ENCODE measurements around the gene INSIG2. TPM values are rescaled to one million over a fixed set of nuclear protein-coding genes. Genes with fewer than 3 reads are reported as not detected.
A peak's percentile ranks its signal among the peaks of the same experiment; 100 is the strongest.

The INSIG2 gene
- total RNA-seq, 1 experiment from 2014 or later, result 8.5 TPM

DNA sequence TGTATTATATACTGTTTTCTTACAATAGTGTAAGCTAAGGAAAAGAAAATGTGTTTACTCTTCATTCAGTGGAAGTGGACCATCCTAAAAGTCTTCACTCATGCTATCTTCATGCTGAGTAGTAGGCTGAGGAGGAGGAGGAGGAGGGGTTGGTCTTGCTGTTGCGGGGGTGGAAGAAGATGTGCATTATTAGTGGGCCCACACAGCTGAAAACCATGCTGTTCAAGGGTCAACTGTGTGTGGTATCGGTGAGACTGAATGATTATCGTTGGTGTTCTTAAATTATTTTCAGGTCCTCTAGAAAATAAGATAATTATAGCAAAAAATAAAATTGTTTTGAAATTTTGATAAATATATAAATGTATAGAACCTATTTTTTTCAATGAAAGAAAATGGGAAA lies 22.0 kb downstream of the INSIG2 start:
- Histone ChIP-seq H4K20me1 (ENCODE audit: low read length) (no peaks in the 10 kb centered on the region), H3K27ac (ENCODE audit: low read length) (no peak overlapping the region), H3K36me3 (ENCODE audit: low read depth, low read length) (peaks cover 33% of the 10 kb centered on the region), H3K4me1 (ENCODE audit: insufficient read depth, low read length) (peaks cover 33% of the 10 kb centered on the region), H3F3A (ENCODE audit: low read length, unreplicated experiment) (no peaks in the 10 kb centered on the region), H3K79me2 (ENCODE audit: low read length) (no peaks in the 10 kb centered on the region), H3K9me3 (ENCODE audit: low read length) (no peaks in the 10 kb centered on the region), H3K9ac (ENCODE audit: low read length) (no peak overlapping the region), H3K27me3 (ENCODE audit: low read length) (no peaks in the 10 kb centered on the region), H3K4me2 (ENCODE audit: low read length) (no peak overlapping the region), H2AFZ (ENCODE audit: low read length) (no peak overlapping the region), H3K4me3 (ENCODE audit: low read length) (no peak overlapping the region), H3K9me2 (replicated peaks; ENCODE audit: low read length) (no peaks in the 10 kb centered on the region)
- intact Hi-C loops (cut with micrococcal nuclease), result no loop called here
- ChIA-PET POLR2A (ENCODE audit: unreplicated experiment) (no interaction called here), CTCF (no interaction called here)
- no peak for TF ChIP-seq EZH2phosphoT487 (IDR thresholded peaks at IDR 0.05; ENCODE audit: borderline replicate concordance, low read length)
- no peak for TF ChIP-seq EZH2 (IDR thresholded peaks at IDR 0.05; ENCODE audit: low read length, unreplicated experiment)
- TF ChIP-seq, protein P1, sequence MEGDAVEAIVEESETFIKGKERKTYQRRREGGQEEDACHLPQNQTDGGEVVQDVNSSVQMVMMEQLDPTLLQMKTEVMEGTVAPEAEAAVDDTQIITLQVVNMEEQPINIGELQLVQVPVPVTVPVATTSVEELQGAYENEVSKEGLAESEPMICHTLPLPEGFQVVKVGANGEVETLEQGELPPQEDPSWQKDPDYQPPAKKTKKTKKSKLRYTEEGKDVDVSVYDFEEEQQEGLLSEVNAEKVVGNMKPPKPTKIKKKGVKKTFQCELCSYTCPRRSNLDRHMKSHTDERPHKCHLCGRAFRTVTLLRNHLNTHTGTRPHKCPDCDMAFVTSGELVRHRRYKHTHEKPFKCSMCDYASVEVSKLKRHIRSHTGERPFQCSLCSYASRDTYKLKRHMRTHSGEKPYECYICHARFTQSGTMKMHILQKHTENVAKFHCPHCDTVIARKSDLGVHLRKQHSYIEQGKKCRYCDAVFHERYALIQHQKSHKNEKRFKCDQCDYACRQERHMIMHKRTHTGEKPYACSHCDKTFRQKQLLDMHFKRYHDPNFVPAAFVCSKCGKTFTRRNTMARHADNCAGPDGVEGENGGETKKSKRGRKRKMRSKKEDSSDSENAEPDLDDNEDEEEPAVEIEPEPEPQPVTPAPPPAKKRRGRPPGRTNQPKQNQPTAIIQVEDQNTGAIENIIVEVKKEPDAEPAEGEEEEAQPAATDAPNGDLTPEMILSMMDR (conservative IDR thresholded peaks at IDR 0.05; ENCODE audit: low read depth, low read length), result no peak
- ATAC-seq (no peak), DNase-seq (no peak)
- BruUV-seq (replicated peaks), result no TSS peak

DNA sequence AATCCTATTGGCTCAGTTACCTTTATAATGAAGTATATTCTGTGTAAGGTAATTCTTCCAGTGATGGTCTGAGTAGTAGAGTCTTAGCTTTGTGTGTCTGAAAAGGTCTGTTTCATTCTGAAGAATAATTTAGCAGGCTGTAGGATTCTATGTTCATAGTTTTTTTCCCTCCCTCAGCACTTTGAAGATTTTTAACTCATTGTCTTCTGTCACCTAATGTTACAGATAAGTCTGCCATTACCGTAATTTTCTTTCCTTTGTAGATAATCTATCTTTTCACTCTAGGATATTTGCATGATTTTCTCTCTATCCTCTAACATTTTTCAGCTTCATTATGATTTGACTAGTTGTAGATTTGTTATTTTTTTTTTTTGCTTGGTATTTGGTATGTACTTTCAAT lies 22.7 kb downstream of the INSIG2 start:
- Histone ChIP-seq H3K4me2 (ENCODE audit: low read length) (no peak overlapping the region), H3K36me3 (ENCODE audit: low read depth, low read length) (peaks cover 28% of the 10 kb centered on the region), H3F3A (ENCODE audit: low read length, unreplicated experiment) (no peaks in the 10 kb centered on the region), H4K20me1 (ENCODE audit: low read length) (no peaks in the 10 kb centered on the region), H3K27me3 (ENCODE audit: low read length) (no peaks in the 10 kb centered on the region), H3K9ac (ENCODE audit: low read length) (no peak overlapping the region), H3K27ac (ENCODE audit: low read length) (no peak overlapping the region), H3K9me2 (replicated peaks; ENCODE audit: low read length) (no peaks in the 10 kb centered on the region), H2AFZ (ENCODE audit: low read length) (no peak overlapping the region), H3K4me3 (ENCODE audit: low read length) (no peak overlapping the region), H3K79me2 (ENCODE audit: low read length) (no peaks in the 10 kb centered on the region), H3K4me1 (ENCODE audit: insufficient read depth, low read length) (peaks cover 33% of the 10 kb centered on the region), H3K9me3 (ENCODE audit: low read length) (no peaks in the 10 kb centered on the region)
- CTCF ChIA-PET, result no interaction called here
- ATAC-seq, result no peak
- intact Hi-C loops (cut with micrococcal nuclease), result no loop called here
- POLR2A ChIA-PET (ENCODE audit: unreplicated experiment), result no interaction called here
- no peak for DNase-seq
- TF ChIP-seq, protein P1 (conservative IDR thresholded peaks at IDR 0.05; ENCODE audit: low read depth, low read length), result no peak
- no peak for TF ChIP-seq EZH2phosphoT487 (IDR thresholded peaks at IDR 0.05; ENCODE audit: borderline replicate concordance, low read length)
- no peak for TF ChIP-seq EZH2 (IDR thresholded peaks at IDR 0.05; ENCODE audit: low read length, unreplicated experiment)
- no TSS peak for BruUV-seq (replicated peaks)

DNA sequence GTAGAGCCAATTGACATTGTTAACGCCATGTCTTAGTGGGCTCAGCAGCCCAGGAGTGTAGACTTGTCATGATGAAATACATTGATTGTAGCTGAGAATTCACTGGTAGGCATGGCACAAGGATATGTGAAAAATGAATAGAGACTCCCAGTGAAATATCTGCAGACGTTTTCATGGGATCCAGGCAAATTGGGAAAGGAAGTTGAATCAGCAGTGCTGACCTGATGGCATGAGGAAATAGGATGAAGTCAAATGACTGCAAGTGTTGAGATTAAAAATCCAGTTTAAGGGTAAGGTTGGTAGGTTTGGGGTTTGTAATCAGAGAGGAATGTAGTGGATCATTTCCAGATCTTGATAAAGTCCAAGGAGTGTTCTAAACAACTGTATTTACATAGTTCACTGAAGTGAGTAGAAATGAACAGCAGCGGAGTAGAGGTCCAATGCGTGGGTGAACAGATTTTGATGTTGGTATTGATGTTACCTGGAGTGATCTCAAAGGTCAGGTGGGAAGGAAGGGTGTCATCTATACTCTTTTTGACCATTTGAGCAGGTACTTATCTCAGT lies 24.6 kb downstream of the INSIG2 start:
- H3K9me2 ChIP-seq (replicated peaks; ENCODE audit: low read length), result no peaks in the 10 kb centered on the region
- CTCF ChIA-PET, result no interaction called here
- BruUV-seq (replicated peaks), result no TSS peak
- H4K20me1 ChIP-seq (ENCODE audit: low read length), result no peaks in the 10 kb centered on the region
- H2AFZ ChIP-seq (ENCODE audit: low read length), result peak overlapping the region; percentile 26; the same call in 1 of the 2 replicates
- POLR2A ChIA-PET (ENCODE audit: unreplicated experiment), result interaction anchor here (0.6 kb wide), 1 partner anchor 25 kb away, joined by 4 read pairs; the partner anchor contains the start of gene INSIG2
- peak overlapping the region; percentile 98 for H3K27ac ChIP-seq (ENCODE audit: low read length)
- ATAC-seq (peak; percentile 96), DNase-seq (peak; percentile 99)
- intact Hi-C loops (cut with micrococcal nuclease), result loop anchor here (1.0 kb wide), 1 partner anchor 10 kb away; no protein-coding TSS in a partner anchor
- H3F3A ChIP-seq (ENCODE audit: low read length, unreplicated experiment), result no peaks in the 10 kb centered on the region
- H3K4me2 ChIP-seq (ENCODE audit: low read length), result peak overlapping the region; percentile 66
- H3K27me3 ChIP-seq (ENCODE audit: low read length), result no peaks in the 10 kb centered on the region
- no peaks in the 10 kb centered on the region for H3K79me2 ChIP-seq (ENCODE audit: low read length)
- peak overlapping the region; percentile 65 for H3K9ac ChIP-seq (ENCODE audit: low read length)
- H3K4me3 ChIP-seq (ENCODE audit: low read length), result no peak overlapping the region
- no peaks in the 10 kb centered on the region for H3K9me3 ChIP-seq (ENCODE audit: low read length)
- H3K4me1 ChIP-seq (ENCODE audit: insufficient read depth, low read length), result peaks cover 33% of the 10 kb centered on the region
- TF ChIP-seq, protein P1 (conservative IDR thresholded peaks at IDR 0.05; ENCODE audit: low read depth, low read length), result no peak
- TF ChIP-seq EZH2phosphoT487 (IDR thresholded peaks at IDR 0.05; ENCODE audit: borderline replicate concordance, low read length) (no peak), EZH2 (IDR thresholded peaks at IDR 0.05; ENCODE audit: low read length, unreplicated experiment) (no peak)
- peaks cover 12% of the 10 kb centered on the region for H3K36me3 ChIP-seq (ENCODE audit: low read depth, low read length)

Measured in PC-3 (cell line).